A673 (cell line): Measurements from ENCODE around the gene PTK6. TPM values are rescaled to one million over a fixed set of nuclear protein-coding genes. Genes with fewer than 3 reads are reported as not detected.

Experiments
- BruUV-seq: library from RNA; stranded (reverse); fragments of 400-500 nt; replicated peaks from 2 replicates; lab custom pipeline; 2021; lab: Mats Ljungman, UMichigan
- CTCF ChIA-PET: fragments of 300-600 bp; sonication (Branson Sonifier 250); formaldehyde crosslinking; loops from one replicate; lab custom pipeline; 2022; ENCODE audit warnings: antibody characterized with exemption; lab: Charles Lee
- POLR2A ChIA-PET: fragments of 300-600 bp; sonication (Branson Sonifier 250); formaldehyde crosslinking; loops from one replicate; lab custom pipeline; 2022; ENCODE audit warnings: antibody characterized with exemption; ENCODE audit not compliant: low non-redundant PET; lab: Charles Lee
- DNase-seq: peaks from one replicate; pipeline ENCODE4 v3.0.0-alpha.2; 2015; ENCODE audit warnings: low spot score
- H3K27ac ChIP-seq: fragments of 200-600 bp; sonication (generic); 2 replicates; pipeline ENCODE4 v1.5.1; 2016; ENCODE audit warnings: mixed run types, low read depth, mild to moderate bottlenecking, mixed read lengths, antibody characterized with exemption, low read length; ENCODE audit not compliant: poor library complexity, severe bottlenecking
- H3K27me3 ChIP-seq: fragments of 200-600 bp; sonication (generic); replicated peaks from 2 replicates; pipeline ENCODE4 v1.6.1; 2017; ENCODE audit warnings: mixed run types, low read depth, mild to moderate bottlenecking, mixed read lengths, antibody characterized with exemption, low read length; ENCODE audit not compliant: insufficient read depth, poor library complexity
- H3K36me3 ChIP-seq: fragments of 200-600 bp; sonication (generic); 2 replicates; pipeline ENCODE4 v1.6.1; 2016; ENCODE audit warnings: mixed run types, mild to moderate bottlenecking, mixed read lengths, antibody characterized with exemption, low read length; ENCODE audit not compliant: insufficient read depth, poor library complexity, severe bottlenecking
- H3K4me1 ChIP-seq: fragments of 200-600 bp; sonication (generic); 2 replicates; pipeline ENCODE4 v1.6.1; 2017; ENCODE audit warnings: mixed run types, mild to moderate bottlenecking, mixed read lengths, antibody characterized with exemption, low read length; ENCODE audit not compliant: insufficient read depth, poor library complexity, severe bottlenecking
- H3K4me3 ChIP-seq: fragments of 200-600 bp; sonication (generic); 2 replicates; pipeline ENCODE4 v1.5.1; 2016; ENCODE audit warnings: low read depth, mixed run types, mild to moderate bottlenecking, mixed read lengths, low read length; ENCODE audit not compliant: poor library complexity, severe bottlenecking
- H3K9me3 ChIP-seq: fragments of 200-600 bp; sonication (generic); 2 replicates; pipeline ENCODE4 v1.6.1; 2016; ENCODE audit warnings: mixed run types, low read depth, mild to moderate bottlenecking, mixed read lengths, antibody characterized with exemption, low read length; ENCODE audit not compliant: poor library complexity, severe bottlenecking
- EZH2 ChIP-seq: fragments of 200-600 bp; sonication (generic); IDR thresholded peaks from 2 replicates; pipeline ENCODE4 v1.6.1; 2017; ENCODE audit warnings: borderline replicate concordance, low read depth, mild to moderate bottlenecking, mixed read lengths, antibody characterized with exemption, low read length; ENCODE audit not compliant: poor library complexity, severe bottlenecking
- intact Hi-C: fragments of 100-400 bp; cut with micrococcal nuclease; formaldehyde crosslinking; loops from one replicate; pipeline ENCODE4 v1.10.0; 2022; ENCODE audit not compliant: unreplicated experiment
- total RNA-seq: library from RNA; stranded (reverse); gene quantifications from 2 replicates; pipeline ENCODE4 v1.2.3, GENCODE V29; 2021
- TF ChIP-seq, protein P1 (sequence below): fragments of 300-800, 200-600 bp; sonication (generic); conservative IDR thresholded peaks from 2 replicates; pipeline ENCODE4 v1.5.1; 2017; ENCODE audit warnings: low read depth, mild to moderate bottlenecking, antibody characterized with exemption, low read length, moderate library complexity, mixed read lengths

The PTK6 gene
- total RNA-seq, 1 experiment from 2014 or later: not detected

DNA sequence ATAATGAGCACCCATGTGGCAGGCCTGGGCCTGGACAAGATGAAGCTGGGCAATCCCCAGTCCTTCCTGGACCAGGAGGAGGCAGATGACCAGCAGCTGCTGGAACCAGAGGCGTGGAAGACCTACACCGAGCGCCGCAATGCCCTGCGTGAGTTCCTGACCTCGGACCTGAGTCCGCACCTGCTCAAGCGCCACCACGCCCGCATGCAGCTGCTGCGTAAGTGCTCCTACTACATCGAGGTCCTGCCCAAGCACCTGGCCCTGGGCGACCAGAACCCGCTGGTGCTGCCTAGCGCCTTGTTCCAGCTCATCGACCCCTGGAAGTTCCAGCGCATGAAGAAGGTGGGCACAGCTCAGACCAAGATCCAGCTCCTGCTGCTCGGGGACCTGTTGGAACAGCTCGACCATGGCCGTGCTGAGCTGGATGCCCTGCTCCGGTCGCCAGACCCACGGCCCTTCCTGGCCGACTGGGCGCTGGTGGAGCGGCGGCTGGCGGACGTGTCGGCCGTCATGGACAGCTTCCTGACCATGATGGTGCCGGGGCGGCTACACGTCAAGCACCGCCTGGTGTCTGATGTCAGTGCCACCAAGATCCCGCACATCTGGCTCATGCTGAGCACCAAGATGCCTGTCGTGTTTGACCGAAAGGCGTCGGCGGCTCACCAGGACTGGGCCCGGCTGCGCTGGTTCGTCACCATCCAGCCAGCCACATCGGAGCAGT, 18.6 kb upstream of the PTK6 start:
- BruUV-seq: no TSS peak
- Histone ChIP-seq H3K36me3 (no peaks in the 10 kb centered on the region), H3K27ac (no peak overlapping the region), H3K27me3 (no peaks in the 10 kb centered on the region), H3K4me1 (peaks cover 14% of the 10 kb centered on the region), H3K4me3 (no peak overlapping the region), H3K9me3 (no peaks in the 10 kb centered on the region)
- DNase-seq: no peak
- CTCF ChIA-PET: no interaction called here
- POLR2A ChIA-PET: no interaction called here
- intact Hi-C loops: no loop called here
- TF ChIP-seq, protein P1, sequence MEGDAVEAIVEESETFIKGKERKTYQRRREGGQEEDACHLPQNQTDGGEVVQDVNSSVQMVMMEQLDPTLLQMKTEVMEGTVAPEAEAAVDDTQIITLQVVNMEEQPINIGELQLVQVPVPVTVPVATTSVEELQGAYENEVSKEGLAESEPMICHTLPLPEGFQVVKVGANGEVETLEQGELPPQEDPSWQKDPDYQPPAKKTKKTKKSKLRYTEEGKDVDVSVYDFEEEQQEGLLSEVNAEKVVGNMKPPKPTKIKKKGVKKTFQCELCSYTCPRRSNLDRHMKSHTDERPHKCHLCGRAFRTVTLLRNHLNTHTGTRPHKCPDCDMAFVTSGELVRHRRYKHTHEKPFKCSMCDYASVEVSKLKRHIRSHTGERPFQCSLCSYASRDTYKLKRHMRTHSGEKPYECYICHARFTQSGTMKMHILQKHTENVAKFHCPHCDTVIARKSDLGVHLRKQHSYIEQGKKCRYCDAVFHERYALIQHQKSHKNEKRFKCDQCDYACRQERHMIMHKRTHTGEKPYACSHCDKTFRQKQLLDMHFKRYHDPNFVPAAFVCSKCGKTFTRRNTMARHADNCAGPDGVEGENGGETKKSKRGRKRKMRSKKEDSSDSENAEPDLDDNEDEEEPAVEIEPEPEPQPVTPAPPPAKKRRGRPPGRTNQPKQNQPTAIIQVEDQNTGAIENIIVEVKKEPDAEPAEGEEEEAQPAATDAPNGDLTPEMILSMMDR: no peak

DNA sequence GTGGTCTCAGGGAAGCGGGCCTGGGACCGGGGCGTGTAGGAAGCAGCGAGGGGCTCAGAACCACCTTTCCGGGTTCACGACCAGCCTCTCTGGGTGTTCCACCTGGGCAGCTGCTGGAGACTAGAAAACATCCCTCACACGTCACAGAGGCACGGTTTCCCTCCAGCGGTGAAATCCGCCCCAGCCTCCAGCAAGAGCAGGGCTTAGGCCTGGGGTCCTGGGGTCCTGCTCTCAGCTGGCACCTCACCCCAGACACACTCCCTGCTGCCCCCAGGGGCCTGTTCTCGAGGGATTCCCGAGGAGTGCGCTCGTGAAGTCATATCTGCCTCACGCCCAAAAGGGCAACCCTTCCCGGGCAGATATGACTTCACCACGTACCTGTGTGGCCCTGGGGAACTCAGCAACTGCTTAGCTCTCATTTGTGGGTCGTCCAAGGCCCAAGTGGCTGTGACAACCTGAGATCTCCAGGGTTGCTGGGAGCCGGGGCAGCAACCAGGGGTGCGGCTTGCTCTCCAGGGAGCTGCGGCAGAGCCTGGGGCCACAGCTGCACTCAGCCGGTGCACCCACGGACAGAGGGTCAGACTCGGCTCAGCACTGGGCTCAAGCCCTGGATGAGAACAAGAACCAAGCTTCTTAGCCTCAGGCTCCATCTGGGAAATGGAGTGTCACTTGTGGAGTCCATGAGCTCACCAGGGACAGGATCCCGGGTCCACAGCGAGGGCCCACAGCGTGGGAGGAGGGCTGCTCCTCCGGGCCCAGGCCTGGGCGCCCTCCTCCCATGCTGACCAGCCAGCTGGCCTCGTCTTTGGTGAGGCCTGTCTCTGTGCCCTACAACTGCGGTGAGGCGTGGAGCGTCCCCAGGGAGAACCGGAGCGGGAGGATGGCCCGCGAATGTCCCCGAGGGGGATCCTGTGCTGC, 17.4 kb upstream of the PTK6 start:
- H3K27ac ChIP-seq: no peak overlapping the region
- peaks cover 14% of the 10 kb centered on the region for H3K4me1 ChIP-seq
- DNase-seq: no peak
- TF ChIP-seq EZH2: no peak
- TF ChIP-seq, protein P1: no peak
- intact Hi-C loops: no loop called here
- ChIA-PET POLR2A (no interaction called here), CTCF (interaction anchor here (0.5 to 0.6 kb wide), 2 partner anchors 419 to 516 kb away, joined by 3 to 6 read pairs; no protein-coding TSS in a partner anchor)
- H3K4me3 ChIP-seq: peak overlapping the region; percentile 70
- no peaks in the 10 kb centered on the region for H3K36me3 ChIP-seq
- no TSS peak for BruUV-seq
- no peaks in the 10 kb centered on the region for H3K9me3 ChIP-seq
- no peaks in the 10 kb centered on the region for H3K27me3 ChIP-seq

DNA sequence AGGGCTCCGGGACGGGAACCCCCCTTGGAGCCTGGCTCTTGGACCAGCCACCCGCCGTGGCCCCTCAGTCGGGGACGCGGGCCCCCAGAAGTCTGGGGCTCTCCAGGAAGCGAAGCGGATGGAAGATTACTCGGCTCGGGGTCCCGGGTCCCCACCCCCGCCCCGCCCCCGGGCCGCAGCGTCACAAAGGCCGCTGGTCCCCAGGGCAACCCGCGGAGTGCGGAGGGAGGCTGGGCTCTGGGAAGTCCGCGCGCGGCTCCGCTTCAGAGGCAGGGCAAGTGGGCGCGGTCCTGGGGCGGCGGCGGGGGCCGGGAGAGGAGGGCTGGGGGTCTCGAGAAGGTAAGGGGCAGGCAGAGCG, 16.7 kb upstream of the PTK6 start, which contains the start of gene FNDC11:
Gene FNDC11, plus strand, starts transcription at position 227 of the 358 bp plus-strand sequence. CDS start 1,505 bp downstream, outside the sequence.
- peak; percentile 48 for DNase-seq
- Histone ChIP-seq H3K27ac (peak within 1 kb of the TSS; percentile 57), H3K9me3 (no peaks in the 10 kb centered on the region), H3K4me1 (peaks cover 14% of the 10 kb centered on the region), H3K27me3 (no peaks in the 10 kb centered on the region), H3K4me3 (peak within 1 kb of the TSS; percentile 70), H3K36me3 (no peaks in the 10 kb centered on the region)
- no peak for TF ChIP-seq EZH2
- TF ChIP-seq, protein P1: no peak
- BruUV-seq: no TSS peak
- intact Hi-C loops: no loop called here
- CTCF ChIA-PET: interaction anchor here (0.5 kb wide), 1 partner anchor 517 kb away, joined by 6 read pairs; no protein-coding TSS in a partner anchor
- POLR2A ChIA-PET: no interaction called here
